NB4 (cell line): ENCODE data around the gene OGFOD2.

Experiments used
- DNase-seq: peaks from one replicate; pipeline ENCODE4 v3.0.0; 2010; ENCODE audit warnings: low read depth
- H3K4me3 ChIP-seq: one replicate; pipeline ENCODE4 v1.5.1; 2011; ENCODE audit warnings: mild to moderate bottlenecking, low read depth, low read length, moderate library complexity
- CTCF ChIP-seq: IDR thresholded peaks from one replicate; pipeline ENCODE4 v1.5.1; 2012; ENCODE audit warnings: low read depth, low read length
- MAX ChIP-seq: IDR thresholded peaks from 2 replicates; pipeline ENCODE4 v1.6.1; 2011; ENCODE audit warnings: low read depth, low read length
- MYC ChIP-seq: IDR thresholded peaks from 2 replicates; pipeline ENCODE4 v1.6.1; 2011; ENCODE audit warnings: low read depth, low read length
- POLR2A ChIP-seq: IDR thresholded peaks from 2 replicates; pipeline ENCODE4 v1.6.1; 2011; ENCODE audit warnings: mild to moderate bottlenecking; ENCODE audit not compliant: insufficient read length; ENCODE audit errors: extremely low read depth

The OGFOD2 gene

GRCh38 chr12:123029550-123029949 is 54.5 kb downstream of the OGFOD2 start:
- DNase-seq = no peak
- H3K4me3 ChIP-seq = no peak overlapping the region
- TF ChIP-seq MAX = no peak
- no peak for TF ChIP-seq MYC
- TF ChIP-seq CTCF = no peak
- TF ChIP-seq POLR2A = no peak
